ENCODE measurements around the gene DYNLL1.
"Not testable (repeated sequence)": the region's sequence is repeated elsewhere in the genome, so short reads cannot be mapped to it uniquely, and the experiment has no call there.

The DYNLL1 gene

GRCh38 chr12:120474616-120474960 is 21.3 kb upstream of the DYNLL1 start:
- no peak for DNase-seq (ENCODE audit: low read depth)

DNA sequence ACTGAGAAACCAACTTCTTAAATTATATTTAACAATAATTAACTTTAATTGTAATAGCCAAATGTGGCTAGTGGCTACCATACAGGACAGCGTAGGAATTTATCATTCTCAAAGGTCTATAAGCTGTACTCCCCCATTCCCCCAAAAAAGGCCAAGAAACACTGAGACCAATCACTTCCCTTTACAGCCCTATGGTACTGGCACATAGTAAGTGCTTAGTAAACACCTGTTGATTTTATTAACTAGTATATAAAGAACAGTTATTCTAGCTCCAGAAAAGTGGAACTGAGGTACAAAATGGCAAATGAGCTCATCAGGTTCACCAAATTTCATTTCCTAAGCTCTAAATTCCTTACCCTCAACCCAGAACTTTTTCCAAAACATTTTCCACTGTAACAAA is 20.3 kb upstream of the DYNLL1 start:
- no peak for DNase-seq (ENCODE audit: low read depth)

DNA sequence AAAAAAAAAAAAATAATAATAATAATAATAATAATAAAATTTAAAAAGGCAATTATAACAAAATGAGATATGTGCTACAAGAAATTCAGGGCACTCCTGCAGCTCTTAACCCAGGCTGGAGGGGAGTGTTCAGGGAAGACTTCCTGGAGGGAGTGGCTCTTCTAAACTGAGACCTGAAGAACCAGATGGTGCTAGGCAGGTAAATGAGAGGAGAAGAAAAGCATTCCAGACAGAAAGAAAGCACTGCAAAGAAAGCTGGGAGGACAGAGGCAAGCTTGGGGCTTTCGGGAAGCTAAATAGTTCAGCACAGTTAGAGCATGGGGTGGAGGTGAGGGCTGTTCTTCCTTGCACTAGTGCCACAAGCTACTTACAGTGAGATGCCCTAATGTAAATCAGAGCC is 16.5 kb upstream of the DYNLL1 start:
- no peak for DNase-seq (ENCODE audit: low read depth)

DNA sequence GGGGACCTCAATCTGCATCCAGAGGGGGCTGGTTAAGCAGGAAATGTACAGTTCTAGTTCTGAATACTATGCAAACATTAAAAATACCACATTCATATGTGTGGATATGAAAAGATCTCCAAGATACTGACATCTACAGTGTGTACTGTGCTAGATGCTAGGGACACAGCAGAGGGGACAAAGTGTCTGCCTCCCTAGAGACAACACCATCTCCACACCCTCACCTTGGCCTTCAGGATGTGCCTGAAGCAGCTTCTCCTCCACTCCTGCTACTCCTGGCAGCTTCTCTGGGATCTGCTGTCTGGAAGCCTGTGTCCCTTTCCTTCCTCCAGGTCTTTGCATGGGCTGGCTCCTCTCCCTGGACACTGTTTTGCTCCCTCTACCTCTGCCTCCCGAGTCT is 15.7 kb upstream of the DYNLL1 start:
- DNase-seq (ENCODE audit: low read depth): no peak

GRCh38 chr12:120481022-120481767 is 14.7 kb upstream of the DYNLL1 start:
- no peak for DNase-seq (ENCODE audit: low read depth)

DNA sequence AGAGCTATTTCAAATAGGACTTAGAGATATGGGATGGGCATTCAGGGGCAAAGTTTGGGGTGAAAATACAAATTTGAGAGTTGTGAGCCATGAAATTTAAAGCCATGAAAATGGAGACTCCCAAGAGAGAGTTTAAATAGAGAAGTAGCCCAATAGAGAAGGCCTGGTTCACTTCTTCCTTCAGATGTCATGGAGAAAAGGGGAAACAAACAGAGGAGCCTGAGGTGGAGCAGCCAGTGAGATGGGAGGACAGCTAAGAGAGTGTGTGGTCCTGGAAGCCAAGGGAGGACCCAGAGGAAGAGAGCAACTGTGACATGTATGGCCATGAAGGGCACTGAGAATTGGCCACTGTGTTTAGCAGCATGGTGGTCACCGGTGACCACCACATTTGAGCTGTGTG is 12.3 kb upstream of the DYNLL1 start:
- no peak for DNase-seq (ENCODE audit: low read depth)

GRCh38 chr12:120485961-120486881 is 9.7 kb upstream of the DYNLL1 start:
- DNase-seq (ENCODE audit: low read depth): no peak

GRCh38 chr12:120487552-120487951 is 8.4 kb upstream of the DYNLL1 start:
- DNase-seq (ENCODE audit: low read depth): not testable (repeated sequence)

DNA sequence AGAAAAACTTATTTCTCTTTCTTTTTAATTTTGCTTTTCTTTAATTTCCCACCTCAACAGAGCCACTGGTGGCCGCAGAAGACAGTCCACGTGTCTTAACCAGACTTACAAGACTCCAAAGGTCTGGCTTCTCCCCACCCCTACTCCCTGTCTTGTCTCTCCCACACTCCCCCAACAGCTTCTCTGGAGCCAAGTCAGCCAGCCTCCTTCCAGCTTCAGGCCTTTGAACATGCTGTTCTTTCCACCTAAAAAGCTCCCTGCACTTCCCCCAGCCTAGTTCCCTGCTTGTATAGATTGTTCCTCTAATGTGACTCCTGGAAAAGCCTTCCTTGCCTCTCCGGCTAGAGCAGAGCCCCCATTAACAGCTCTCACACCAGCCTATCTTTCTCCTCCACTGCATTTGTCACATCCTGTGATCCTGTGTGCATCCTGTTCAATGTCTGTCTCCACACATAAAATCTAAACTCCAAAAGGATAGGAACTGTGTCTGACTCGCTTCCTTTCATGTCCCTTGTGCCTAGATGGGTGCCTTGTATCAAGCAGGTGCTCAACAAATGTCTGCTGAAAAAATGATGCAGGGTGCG is 7.8 kb upstream of the DYNLL1 start:
- no peak for DNase-seq (ENCODE audit: low read depth)

DNA sequence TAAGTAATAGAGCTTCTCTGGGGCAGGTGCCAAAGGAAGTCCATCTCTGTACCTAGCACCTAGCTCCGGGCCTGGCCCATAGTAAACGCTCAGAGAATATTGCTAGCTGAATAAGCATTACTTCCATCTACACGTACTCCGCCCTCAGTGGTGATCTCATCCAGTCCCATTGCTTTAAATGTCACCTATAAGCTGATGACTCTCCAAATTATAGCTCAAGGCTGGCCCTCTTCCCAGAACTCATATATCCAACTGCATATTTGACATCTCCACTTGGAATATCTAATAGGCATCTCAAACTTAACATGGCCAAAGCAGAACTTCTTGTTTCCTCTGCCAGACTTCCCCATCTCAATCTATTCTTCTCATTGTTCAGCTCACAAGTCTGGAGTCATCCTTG is 6.9 kb upstream of the DYNLL1 start:
- no peak for DNase-seq (ENCODE audit: low read depth)

- DNase-seq (ENCODE audit: low read depth): no peak
These were observed 5.6 kb upstream of the DYNLL1 start for GRCh38 chr12:120490325-120490724.

- no peak for DNase-seq (ENCODE audit: low read depth)
These were observed 4.9 kb upstream of the DYNLL1 start for GRCh38 chr12:120490833-120491512.

DNA sequence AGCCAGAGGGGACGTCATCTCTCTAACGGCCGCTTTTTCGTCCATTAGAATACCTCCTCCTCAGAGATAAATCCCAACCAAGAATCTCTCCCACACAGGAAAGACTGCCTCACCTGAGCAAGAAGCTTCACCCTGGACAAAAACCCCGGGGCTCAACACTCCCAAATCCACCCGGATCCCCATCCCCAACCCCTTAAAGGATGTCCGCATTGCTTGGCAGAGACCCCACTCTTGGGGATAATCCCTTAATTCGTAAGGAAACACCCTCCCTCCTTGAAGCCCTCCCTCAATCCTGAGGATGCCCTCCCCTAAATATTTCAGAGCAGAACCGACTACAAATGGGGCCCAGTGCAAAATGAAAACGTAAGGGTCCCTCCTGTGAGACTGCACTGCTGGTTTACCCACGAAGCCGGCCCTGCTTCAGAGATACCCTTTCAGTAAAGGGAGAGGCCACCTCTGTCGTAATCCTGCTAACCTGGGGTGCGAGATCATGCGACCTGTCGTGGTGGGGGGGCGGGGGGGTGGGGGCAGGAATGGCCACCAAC is 655 bp upstream of the DYNLL1 start:
- no peak for DNase-seq (ENCODE audit: low read depth)

GRCh38 chr12:120496413-120497340 is 764 bp downstream of the DYNLL1 start:
- DNase-seq (ENCODE audit: low read depth): peak; percentile 13

DNA sequence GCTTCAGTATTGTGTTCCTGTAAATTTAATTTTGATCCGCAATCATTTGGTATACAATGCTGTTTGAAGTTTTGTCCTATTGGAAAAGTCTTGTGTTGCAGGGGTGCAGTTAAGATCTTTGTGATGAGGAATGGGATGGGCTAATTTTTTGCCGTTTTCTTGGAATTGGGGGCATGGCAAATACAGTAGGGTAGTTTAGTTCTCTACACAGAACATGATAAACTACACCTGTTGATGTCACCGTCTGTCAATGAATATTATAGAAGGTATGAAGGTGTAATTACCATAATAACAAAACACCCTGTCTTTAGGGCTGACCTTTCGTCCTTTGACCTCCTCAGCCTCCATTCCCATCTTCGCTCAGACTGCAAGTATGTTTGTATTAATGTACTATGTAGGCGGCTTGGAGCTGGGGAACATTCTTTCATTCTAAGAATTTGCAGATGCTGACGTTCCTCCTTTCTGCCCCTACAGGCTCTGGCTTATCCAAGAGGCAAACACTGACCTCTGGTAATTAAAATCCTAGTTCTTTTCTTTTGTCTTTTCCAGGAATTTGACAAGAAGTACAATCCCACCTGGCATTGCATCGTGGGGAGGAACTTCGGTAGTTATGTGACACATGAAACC is 1.7 kb downstream of the DYNLL1 start:
- no peak for DNase-seq (ENCODE audit: low read depth)

DNA sequence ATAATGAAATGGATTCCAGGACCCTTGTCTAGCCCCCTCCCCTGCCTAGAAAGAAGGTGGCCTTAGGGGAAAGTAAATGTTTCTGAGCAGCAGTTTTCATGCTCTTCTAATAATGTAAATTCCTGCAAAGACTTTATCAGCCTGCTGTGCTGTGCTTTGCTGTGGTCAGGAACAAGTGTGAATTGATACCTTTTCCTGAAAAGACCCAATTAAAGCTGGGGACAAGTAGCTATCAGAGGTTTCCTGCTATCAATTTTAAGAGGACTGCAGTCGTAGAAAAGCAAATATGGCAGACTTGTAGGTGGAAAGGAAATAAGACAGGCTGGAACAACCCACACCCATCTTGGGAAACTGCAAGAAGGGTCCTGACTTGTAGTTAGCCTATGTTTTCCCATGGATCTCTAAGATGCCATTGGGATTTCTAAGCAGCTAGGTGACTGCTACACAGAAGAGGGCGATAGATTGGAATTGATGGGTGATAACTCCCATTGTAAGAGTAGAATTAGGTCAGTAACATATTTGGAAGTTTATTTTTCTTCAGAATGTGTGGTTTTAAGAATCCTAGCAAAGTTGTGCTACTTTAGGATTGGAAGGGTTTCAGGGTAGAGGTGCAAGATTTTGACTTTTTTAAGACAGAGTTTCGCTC is 3.1 kb downstream of the DYNLL1 start:
- no peak for DNase-seq (ENCODE audit: low read depth)

DNA sequence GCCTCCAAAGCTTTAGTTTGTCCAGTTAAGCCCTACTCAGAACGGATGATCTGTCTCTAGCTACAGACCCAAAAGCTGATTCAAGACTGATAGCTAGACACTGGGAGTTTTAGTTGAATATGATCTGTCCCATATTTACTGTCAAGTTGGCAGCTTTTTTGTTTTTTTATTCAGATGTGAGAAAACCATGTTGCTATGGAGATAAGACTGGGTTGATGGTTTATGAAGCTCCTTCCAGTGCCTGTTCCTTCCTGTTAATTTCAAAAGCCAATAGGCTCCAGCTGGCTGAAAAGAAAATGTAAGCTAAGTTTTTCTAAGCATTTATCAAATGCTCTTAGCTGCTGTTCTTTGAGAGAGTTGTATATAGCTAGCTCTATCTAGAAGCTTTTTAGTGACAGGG is 4.7 kb downstream of the DYNLL1 start:
- DNase-seq (ENCODE audit: low read depth): no peak

DNA sequence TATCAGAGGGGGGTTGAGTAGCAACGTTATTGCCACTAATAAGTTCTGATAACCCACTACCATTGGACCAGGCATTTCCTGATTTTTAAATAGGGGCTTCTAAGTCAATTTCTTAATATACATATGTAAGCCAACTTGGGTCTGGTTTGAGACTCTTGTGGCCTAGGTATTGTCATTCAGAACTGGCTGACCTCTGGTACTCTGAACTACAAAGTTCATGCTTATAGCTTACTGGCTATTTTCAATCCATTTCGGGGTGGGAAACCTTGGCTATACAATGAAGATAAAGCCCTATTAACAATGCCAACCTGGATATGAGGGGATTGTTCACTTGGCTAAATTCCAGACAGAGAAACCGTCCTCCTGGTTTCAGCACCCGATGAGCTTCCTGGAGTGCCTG is 8.7 kb downstream of the DYNLL1 start:
- no peak for DNase-seq (ENCODE audit: low read depth)

DNA sequence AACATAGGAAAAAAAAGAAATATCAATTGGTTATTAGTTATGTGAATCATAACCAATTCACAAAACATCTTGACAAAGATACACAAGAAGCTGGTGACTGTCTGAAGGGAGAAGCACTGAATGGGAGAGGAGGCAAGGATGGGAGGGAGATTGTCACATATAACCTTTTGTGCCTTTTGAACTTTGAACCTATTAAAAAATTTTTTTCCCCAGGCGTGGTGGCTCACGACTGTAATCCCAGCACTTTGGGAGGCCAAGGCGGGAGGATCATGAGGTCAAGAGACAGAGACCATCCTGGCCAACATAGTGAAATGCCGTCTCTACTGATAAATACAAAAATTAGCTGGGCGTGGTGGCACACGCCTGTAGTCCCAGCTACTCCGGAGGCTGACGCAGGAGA is 12.6 kb downstream of the DYNLL1 start:
- no peak for DNase-seq (ENCODE audit: low read depth)

GRCh38 chr12:120514002-120514401 is 18.1 kb downstream of the DYNLL1 start:
- no peak for DNase-seq (ENCODE audit: low read depth)

Data from stimulated activated CD8-positive, alpha-beta memory T cell treated with anti-CD3 and anti-CD28 coated beads, Interleukin-15, amount 100 ng/mL, for 24 hours (primary cell).